WTC11 (cell line): Measurements from ENCODE around the gene SFT2D1. TPM values are rescaled to one million over a fixed set of nuclear protein-coding genes. Genes with fewer than 3 reads are reported as not detected.

Experiments
- ATAC-seq: fragments of 200-7000 bp; cut with Tn5 transposase; 2 replicates; pipeline ENCODE4 v1.10.0; 2021; ENCODE audit warnings: mild to moderate bottlenecking, moderate library complexity
- CTCF ChIA-PET: fragments of 300-600 bp; sonication (Branson Sonifier 250); formaldehyde crosslinking; loops from one replicate; lab custom pipeline; 2021; ENCODE audit warnings: antibody characterized with exemption; lab: Charles Lee
- POLR2A ChIA-PET: fragments of 350-600 bp; sonication (Branson Sonifier 250); formaldehyde crosslinking; loops from one replicate; lab custom pipeline; 2021; ENCODE audit warnings: antibody characterized with exemption; lab: Charles Lee
- DNase-seq: peaks from one replicate; pipeline ENCODE4 v3.0.0; 2021; ENCODE audit warnings: low spot score
- H3K27ac Mint-ChIP-seq: 2 replicates; pipeline ENCODE4 v1.8.0; 2021; ENCODE audit warnings: mixed read lengths
- H3K27me3 Mint-ChIP-seq: 2 replicates; pipeline ENCODE4 v1.8.0; 2021; ENCODE audit warnings: low read depth, mild to moderate bottlenecking, moderate library complexity, mixed read lengths
- H3K36me3 Mint-ChIP-seq: 2 replicates; pipeline ENCODE4 v1.8.0; 2021; ENCODE audit warnings: mixed read lengths
- H3K4me1 Mint-ChIP-seq: 2 replicates; pipeline ENCODE4 v1.8.0; 2022; ENCODE audit warnings: mixed read lengths
- H3K4me3 Mint-ChIP-seq: 2 replicates; pipeline ENCODE4 v1.8.0; 2021; ENCODE audit warnings: mild to moderate bottlenecking, moderate library complexity, mixed read lengths
- H3K9me3 Mint-ChIP-seq: 2 replicates; pipeline ENCODE4 v1.8.0; 2021; ENCODE audit warnings: mixed read lengths
- ARID4B ChIP-seq: sonication (generic); formaldehyde crosslinking; IDR thresholded peaks from 2 replicates; pipeline ENCODE4 v1.8.0; 2023; ENCODE audit warnings: missing genetic modification reagents, mild to moderate bottlenecking, borderline replicate concordance
- CTCF ChIP-seq: fragments of 200-600 bp; IDR thresholded peaks from 2 replicates; pipeline ENCODE4 v1.8.0; 2022; ENCODE audit warnings: antibody characterized with exemption
- HMGA2 ChIP-seq: fragments of 250-450 bp; sonication (Bioruptor Pico); IDR thresholded peaks from 2 replicates; pipeline ENCODE4 v1.4.0; 2021; ENCODE audit warnings: mild to moderate bottlenecking, moderate library complexity
- OVOL2 ChIP-seq: fragments of 250-450 bp; sonication (Bioruptor Pico); IDR thresholded peaks from 2 replicates; pipeline ENCODE4 v1.9.0; 2021; ENCODE audit warnings: mild to moderate bottlenecking, borderline replicate concordance
- RELA ChIP-seq: sonication (generic); formaldehyde crosslinking; IDR thresholded peaks from 2 replicates; pipeline ENCODE4 v1.8.1; 2022; ENCODE audit warnings: missing genetic modification reagents, mild to moderate bottlenecking, borderline replicate concordance
- TP53 ChIP-seq: sonication (generic); formaldehyde crosslinking; IDR thresholded peaks from 2 replicates; pipeline ENCODE4 v1.8.1; 2023; ENCODE audit warnings: mild to moderate bottlenecking, missing genetic modification reagents
- ZNF121 ChIP-seq: sonication (generic); formaldehyde crosslinking; IDR thresholded peaks from 2 replicates; pipeline ENCODE4 v1.8.0; 2023; ENCODE audit warnings: missing genetic modification reagents
- ZNF138 ChIP-seq: sonication (generic); formaldehyde crosslinking; conservative IDR thresholded peaks from 2 replicates; pipeline ENCODE4 v1.8.1; 2022; ENCODE audit warnings: mild to moderate bottlenecking, moderate library complexity, missing genetic modification reagents
- ZNF232 ChIP-seq: sonication (generic); formaldehyde crosslinking; IDR thresholded peaks from 2 replicates; pipeline ENCODE4 v1.8.0; 2022; ENCODE audit warnings: mild to moderate bottlenecking, missing genetic modification reagents
- ZNF416 ChIP-seq: fragments of 250-450 bp; sonication (Bioruptor Pico); IDR thresholded peaks from 2 replicates; pipeline ENCODE4 v1.9.0; 2021; ENCODE audit warnings: mild to moderate bottlenecking, inconsistent platforms
- ZNF423 ChIP-seq: fragments of 250-450 bp; sonication (Bioruptor Pico); IDR thresholded peaks from 2 replicates; pipeline ENCODE4 v2.1.2; 2022; ENCODE audit warnings: mild to moderate bottlenecking, moderate library complexity
- total RNA-seq: library from RNA; stranded (reverse); gene quantifications from 3 replicates; pipeline ENCODE4 v1.2.3, GENCODE V29; 2021
- TF ChIP-seq, protein P1 (sequence below): sonication (generic); formaldehyde crosslinking; conservative IDR thresholded peaks from 2 replicates; pipeline ENCODE4 v1.8.1; 2022; ENCODE audit warnings: mild to moderate bottlenecking, missing genetic modification reagents
- TF ChIP-seq, protein P2 (sequence below): fragments of 250-450 bp; sonication (Bioruptor Pico); conservative IDR thresholded peaks from 2 replicates; pipeline ENCODE4 v1.9.0; 2021; ENCODE audit warnings: mild to moderate bottlenecking
- TF ChIP-seq, protein P3 (sequence below): fragments of 250-450 bp; sonication (Bioruptor Pico); IDR thresholded peaks from 2 replicates; pipeline ENCODE4 v1.8.0; 2021; ENCODE audit warnings: mild to moderate bottlenecking
- TF ChIP-seq, protein P4 (sequence below): fragments of 250-450 bp; sonication (Bioruptor Pico); IDR thresholded peaks from 2 replicates; pipeline ENCODE4 v1.9.0; 2021; ENCODE audit warnings: mild to moderate bottlenecking

Gene SFT2D1
- total RNA-seq, 1 experiment from 2014 or later: 53.1 TPM

DNA sequence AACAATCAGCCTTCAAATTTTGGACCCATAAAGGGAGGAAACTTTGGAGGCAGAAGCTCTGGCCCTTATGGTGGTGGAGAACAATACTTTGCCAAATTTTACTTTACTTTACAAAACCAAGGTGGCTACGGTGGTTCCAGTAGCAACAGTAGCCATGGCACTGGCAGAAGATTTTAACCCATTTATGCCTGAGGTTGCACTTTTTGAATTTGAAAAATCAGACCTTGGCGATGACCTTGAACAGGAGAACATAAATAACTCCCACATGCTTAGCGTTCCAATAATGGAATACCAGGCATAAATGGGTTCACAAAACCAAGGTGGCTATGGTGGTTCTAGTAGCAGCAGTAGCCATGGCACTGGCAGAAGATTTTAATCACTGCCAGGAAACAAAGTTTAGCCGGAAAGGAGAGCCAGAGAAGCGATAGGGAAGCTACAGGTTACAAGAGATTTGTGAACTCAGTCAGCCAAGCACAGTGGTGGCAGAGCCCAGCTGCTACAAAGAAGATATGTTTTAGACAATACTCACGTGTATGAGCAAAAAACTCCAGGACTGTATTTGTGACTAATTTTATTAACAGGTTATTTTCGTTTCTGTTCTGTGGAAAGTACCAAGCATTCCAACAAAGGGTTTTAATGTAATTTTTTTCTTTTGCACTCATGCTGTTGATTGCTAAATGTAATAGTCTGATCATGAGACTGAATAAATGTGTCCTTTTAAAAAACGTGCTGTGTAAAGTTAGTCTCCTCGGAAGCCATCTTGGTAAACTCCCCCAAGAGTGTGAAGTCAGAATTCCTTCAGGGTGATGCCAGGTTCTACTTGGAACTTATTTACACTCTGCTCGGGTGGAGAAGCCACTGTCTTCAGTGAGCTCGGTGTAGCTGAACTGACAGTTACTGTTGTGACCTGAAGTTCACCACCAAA lies 6.7 kb downstream of the SFT2D1 start (continued):
- no peak for TF ChIP-seq ARID4B (CRISPR knock-in tag)
- no peak for TF ChIP-seq ZNF138 (CRISPR knock-in tag)
- no peak for TF ChIP-seq RELA (CRISPR knock-in tag)
- TF ChIP-seq TP53 (CRISPR knock-in tag): no peak
- TF ChIP-seq, protein P1, sequence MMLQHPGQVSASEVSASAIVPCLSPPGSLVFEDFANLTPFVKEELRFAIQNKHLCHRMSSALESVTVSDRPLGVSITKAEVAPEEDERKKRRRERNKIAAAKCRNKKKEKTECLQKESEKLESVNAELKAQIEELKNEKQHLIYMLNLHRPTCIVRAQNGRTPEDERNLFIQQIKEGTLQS (CRISPR knock-in tag): no peak

GRCh38 chr6:166334878-166335277 lies 7.5 kb downstream of the SFT2D1 start:
- Mint-ChIP-seq H3K4me3 (no peak overlapping the region), H3K27me3 (no peaks in the 10 kb centered on the region)

More at GRCh38 chr6:166334878-166335277, 7.5 kb downstream of the SFT2D1 start:
- ChIA-PET CTCF (no interaction called here), POLR2A (no interaction called here)
- Mint-ChIP-seq H3K4me1 (peaks cover 36% of the 10 kb centered on the region), H3K27ac (peak overlapping the region; percentile 81), H3K36me3 (peaks cover 24% of the 10 kb centered on the region), H3K9me3 (no peaks in the 10 kb centered on the region)
- DNase-seq: no peak
- ATAC-seq: no peak
- TF ChIP-seq HMGA2 (CRISPR knock-in tag) (no peak), ZNF232 (CRISPR knock-in tag) (no peak), ZNF423 (CRISPR knock-in tag) (no peak), ZNF416 (CRISPR knock-in tag) (no peak), OVOL2 (CRISPR knock-in tag) (no peak), CTCF (no peak), ZNF121 (CRISPR knock-in tag) (no peak)
- TF ChIP-seq, protein P2, sequence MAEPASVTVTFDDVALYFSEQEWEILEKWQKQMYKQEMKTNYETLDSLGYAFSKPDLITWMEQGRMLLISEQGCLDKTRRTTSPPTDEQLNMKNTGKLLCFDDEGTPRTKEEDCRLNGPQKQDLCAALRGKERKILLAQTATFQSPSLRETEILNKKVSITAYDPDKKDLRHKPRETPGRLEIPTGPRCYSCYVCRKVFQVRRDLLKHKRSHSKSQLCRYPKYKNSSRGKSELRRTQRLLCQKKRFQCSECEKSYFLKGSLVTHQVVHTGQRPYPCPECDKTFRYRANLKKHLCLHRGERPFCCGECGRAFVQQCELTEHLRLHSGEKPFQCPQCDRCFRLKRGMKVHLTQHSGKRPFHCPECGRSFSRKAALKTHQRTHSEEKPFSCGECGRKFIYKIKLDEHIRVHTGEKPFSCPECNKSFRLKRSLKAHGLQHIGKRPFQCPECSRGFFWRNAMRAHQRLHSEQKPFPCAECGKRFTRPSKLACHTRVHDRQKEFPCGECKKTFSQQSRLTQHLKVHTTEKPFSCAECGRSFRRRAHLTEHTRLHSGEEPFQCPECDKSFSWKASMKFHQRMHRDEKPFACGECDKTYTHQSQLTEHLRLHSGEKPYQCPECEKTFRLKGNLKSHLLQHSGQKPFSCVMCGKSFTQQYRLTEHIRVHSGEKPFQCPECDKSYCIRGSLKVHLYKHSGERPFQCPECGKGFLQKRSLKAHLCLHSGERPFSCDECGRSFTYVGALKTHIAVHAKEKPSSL (CRISPR knock-in tag): no peak
- TF ChIP-seq, protein P3, sequence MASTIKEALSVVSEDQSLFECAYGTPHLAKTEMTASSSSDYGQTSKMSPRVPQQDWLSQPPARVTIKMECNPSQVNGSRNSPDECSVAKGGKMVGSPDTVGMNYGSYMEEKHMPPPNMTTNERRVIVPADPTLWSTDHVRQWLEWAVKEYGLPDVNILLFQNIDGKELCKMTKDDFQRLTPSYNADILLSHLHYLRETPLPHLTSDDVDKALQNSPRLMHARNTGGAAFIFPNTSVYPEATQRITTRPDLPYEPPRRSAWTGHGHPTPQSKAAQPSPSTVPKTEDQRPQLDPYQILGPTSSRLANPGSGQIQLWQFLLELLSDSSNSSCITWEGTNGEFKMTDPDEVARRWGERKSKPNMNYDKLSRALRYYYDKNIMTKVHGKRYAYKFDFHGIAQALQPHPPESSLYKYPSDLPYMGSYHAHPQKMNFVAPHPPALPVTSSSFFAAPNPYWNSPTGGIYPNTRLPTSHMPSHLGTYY (CRISPR knock-in tag): no peak
- TF ChIP-seq, protein P4, sequence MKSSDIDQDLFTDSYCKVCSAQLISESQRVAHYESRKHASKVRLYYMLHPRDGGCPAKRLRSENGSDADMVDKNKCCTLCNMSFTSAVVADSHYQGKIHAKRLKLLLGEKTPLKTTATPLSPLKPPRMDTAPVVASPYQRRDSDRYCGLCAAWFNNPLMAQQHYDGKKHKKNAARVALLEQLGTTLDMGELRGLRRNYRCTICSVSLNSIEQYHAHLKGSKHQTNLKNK (CRISPR knock-in tag): no peak
